Activated CD8-positive, alpha-beta memory T cell treated with anti-CD3 and anti-CD28 coated beads, Interleukin-2, amount 50 U/mL, for 4 hours (primary cell): Measurements from ENCODE around the gene PMAIP1.
A peak's percentile ranks its signal among the peaks of the same experiment; 100 is the strongest.
"Not testable (repeated sequence)": the region's sequence is repeated elsewhere in the genome, so short reads cannot be mapped to it uniquely, and the experiment has no call there.

Experiments
- DNase-seq: peaks from one replicate; pipeline ENCODE4 v3.0.0-alpha.2; 2020

Gene PMAIP1

DNA sequence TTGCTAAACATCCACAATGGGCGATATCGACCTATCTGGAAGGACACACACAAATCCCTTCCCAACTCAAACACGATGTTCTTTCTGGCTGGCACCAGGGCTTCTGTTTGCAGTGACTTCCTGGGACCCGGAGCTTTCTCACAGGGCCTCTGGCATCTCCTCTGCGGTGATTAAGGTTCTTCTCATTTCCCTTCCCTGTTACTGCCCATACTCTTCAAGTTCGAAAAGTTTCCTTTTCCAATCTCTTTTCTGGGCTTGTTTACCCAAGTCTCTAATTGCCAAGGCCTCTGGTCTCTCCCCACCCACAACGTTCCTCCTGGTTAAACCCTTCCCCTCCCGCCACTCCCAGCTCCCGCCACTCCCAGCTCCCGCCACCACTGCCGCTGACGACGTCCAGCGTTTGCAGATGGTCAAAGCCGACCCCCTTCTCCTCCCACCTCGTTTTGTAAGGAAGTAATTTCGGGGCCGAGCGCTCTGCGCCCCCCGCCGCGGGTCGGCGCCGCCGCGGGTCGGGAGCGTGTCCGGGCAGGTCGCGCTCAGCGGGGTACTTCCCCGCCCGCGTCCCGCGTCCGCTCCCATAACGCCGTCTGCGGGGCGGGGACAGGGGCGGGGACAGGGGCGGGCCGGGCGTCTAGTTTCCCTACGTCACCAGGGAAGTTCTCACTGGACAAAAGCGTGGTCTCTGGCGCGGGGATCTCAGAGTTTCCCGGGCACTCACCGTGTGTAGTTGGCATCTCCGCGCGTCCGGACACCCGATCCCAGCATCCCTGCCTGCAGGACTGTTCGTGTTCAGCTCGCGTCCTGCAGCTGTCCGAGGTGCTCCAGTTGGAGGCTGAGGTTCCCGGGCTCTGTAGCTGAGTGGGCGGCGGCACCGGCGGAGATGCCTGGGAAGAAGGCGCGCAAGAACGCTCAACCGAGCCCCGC is at the start of gene PMAIP1:
PMAIP1 (plus strand) TSS at position 699 of the 924 bp plus-strand sequence; CDS start at position 881, 182 bp downstream.
- peak; percentile 81 for DNase-seq

DNA sequence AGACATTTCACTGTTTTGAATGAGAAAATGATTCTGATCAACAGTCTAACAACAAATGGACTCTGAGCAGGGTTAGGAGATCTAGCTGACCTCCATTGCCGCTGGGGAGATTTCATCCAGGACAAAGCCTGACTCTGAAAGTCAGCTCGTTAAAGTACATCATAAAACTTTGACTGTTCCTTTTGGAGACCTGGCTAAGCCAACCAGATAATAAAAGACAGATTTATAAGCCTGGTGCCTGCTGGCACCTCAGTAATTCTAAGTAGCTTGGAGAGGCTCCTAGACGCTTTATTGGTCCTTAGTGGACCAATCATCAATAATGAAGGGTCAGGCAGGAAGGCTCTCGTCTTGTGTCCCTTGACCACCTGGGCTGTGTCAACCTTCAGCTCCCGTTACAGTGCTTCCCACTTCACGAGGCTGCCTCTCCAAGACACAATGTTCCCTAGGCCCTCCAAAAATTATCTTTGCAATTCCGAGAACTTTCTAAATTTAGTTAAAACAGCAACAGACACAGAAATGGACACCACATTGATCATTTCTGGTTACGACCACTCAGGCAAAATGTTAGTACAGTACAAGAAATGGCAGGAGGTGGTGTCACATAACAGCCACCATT is 47.9 kb upstream of the PMAIP1 start:
- no peak for DNase-seq

DNA sequence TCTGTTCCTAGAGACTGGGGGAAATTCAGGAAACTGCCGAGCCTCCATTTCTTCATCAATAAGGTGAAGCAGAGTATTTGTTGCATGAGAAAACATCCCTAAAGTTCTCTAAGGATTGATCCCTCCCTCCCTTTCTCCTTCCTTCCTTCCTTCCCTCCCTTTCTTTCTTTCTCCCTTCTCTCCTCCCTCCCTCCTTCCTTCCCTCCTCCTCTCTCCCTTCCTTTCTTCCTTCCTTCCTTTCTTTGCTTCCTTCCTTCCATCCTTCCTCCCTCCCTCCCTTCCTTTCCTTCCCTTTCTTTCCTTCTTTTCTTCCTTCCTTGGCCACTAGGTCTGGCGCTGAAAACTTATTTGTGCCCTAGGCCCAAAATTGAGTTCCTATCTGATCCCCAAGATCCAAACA is 47.2 kb upstream of the PMAIP1 start:
- no peak for DNase-seq

DNA sequence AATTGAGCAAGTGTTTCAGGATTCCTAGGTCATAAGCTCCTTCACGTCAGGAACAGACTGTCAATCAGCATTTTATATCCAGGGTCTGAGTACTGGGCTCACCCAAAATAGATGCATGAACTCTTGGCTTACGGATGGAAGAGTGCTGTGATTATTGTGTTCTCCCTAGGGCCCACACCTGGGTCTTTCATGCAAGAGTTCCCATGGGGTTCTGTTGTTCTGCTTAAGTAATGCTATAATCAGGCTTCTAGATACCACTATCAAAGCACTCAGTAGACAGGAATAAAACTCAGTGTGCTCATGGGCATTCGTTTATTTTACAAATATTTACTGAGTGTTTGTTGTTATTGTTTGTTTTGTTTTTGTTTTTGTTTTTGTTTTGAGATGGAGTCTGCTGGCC is 46.4 kb upstream of the PMAIP1 start:
- DNase-seq: no peak

DNA sequence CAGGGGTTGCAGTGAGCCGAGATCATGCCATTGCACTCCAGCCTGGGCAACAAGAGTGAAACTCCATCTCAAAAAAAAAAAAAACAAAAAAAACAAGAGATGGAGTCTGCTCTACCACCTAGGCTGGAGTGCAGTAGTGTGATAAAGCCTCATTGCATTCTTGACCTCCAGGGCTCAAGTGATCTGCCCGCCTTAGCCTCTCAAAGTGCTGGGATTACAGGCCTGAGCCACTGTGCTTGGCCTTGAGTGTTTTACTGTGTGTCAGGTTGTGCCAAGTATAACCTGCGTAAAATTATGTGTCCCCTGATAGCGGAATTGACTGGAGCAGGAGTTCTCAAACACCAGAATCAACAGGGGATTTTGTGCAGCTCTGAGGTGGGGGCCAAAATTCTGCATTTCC is 45.8 kb upstream of the PMAIP1 start:
- DNase-seq: not testable (repeated sequence)

DNA sequence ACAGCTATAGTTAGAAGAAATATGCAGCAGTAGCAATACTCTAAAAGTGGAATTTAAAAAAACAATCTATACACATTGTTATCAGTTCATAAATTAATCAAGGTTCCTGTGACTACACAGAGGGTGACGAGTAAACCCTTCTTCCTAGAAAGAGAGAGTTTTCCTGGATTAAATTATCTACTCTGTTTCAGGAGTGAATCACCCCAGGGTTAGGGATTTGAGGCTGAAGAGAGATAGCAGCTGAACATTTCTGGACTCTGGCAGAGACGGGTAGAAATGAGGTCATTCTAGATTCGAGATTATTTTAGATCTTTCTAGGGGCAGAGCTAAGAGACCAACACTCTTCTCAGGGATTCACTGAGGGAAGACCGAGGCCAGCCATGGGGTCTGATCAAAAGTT is 38.8 kb upstream of the PMAIP1 start:
- no peak for DNase-seq

DNA sequence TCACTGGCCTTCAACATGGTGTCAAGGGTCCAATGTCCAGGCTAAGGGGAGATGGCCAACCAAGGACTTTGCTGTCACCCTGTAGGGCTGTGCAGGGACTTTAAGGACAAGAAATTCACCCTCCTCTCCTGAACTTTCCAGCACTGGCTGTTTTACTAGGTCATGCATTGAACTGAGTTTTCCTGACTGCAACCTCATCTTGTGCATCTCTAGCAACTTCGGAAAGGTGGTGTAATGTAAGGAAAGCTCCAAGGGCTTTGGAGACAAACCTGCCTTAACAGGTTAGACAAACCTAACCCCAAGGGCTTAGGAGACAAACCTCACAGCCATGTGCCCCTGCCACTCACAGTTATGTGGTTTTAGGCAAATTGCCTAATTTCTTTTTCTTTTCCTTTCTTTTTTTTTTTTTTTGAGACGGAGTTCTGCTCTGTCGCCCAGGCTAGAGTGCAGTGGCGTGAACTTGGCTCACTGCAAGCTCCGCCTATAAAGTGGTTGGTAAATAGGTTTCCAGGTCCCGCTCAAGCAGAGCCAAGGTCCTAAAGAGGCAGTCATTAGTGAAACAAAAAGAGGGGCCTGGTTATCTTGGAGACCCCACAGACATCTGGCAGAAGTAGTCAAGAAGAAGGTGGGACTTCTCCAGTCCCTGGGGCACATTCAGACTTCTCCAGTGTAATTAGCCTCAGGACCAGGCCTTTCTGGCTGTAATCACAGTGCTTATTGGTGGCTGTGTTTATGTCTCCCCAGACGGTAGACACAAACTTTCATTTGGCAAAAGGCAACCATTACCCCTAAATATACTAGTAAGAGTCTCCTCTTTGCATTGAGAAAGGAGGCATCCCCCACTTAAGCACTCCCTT is 37.6 kb upstream of the PMAIP1 start:
- no peak for DNase-seq

DNA sequence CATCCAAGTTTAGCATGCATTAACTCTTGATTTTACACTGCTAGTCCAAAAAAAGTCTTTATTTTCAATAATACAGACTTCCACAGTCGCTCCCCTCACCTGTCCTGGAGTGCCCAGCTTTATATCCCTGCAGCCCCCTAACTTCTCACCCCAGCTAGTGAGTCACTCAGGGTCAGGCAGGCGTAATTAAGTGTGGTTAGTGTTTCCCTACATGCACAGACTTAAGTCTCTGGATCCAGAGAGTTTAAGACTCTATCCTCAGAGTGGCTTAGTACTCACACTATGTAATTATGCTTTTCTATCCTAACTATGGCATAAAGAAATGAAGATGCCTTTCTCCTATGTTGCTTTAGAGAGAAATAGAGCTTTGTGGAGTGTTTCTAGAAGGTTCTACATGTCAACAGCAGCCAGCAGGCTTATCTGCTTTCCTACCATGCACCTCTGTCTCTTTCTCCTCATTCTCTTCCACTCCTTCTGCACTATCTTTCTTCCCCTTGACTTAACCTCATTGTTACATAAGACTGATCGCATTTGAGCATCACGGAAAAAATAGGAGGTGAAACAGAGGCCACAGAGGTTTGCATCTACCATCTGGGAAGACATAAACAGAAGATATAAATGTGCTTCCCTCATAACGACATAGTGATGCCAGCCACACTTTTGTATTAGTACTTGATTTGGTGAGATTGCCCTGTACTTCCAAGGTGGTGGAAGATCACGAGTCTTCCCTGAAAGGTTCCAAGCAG is 34.4 kb upstream of the PMAIP1 start:
- no peak for DNase-seq

DNA sequence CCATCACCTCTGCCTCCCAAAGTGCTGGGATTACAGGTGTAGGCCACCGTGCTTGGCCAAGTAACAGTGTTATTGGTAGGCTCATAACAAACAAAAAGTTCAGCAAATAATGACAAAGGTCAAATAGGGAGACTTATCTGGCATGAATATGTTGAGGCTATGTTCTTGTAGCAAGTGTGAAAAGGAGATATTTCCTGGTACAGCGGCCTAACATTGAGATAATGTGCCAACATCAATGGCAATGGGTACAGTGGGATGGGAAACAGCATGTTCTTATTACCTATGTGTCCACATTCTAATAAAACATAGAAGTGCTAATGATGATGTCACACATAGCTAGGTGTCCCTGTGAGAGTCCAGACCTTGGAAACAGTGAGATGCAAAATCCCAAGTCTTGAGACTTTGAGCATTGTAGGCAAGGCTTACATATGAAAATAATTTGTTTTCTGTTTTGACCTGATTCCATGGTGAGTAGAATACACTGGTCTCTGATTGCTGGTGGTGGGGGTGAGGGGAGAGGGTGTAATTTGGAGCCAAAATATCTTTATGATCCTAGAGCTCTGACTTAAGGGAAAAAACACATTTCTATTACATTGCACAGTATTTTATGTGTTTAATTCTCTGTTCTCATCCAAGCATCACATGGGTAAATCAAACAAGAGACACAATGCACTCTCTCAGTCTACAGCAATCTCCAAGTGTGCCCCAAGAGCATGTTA is 33.1 kb upstream of the PMAIP1 start:
- DNase-seq: no peak

DNA sequence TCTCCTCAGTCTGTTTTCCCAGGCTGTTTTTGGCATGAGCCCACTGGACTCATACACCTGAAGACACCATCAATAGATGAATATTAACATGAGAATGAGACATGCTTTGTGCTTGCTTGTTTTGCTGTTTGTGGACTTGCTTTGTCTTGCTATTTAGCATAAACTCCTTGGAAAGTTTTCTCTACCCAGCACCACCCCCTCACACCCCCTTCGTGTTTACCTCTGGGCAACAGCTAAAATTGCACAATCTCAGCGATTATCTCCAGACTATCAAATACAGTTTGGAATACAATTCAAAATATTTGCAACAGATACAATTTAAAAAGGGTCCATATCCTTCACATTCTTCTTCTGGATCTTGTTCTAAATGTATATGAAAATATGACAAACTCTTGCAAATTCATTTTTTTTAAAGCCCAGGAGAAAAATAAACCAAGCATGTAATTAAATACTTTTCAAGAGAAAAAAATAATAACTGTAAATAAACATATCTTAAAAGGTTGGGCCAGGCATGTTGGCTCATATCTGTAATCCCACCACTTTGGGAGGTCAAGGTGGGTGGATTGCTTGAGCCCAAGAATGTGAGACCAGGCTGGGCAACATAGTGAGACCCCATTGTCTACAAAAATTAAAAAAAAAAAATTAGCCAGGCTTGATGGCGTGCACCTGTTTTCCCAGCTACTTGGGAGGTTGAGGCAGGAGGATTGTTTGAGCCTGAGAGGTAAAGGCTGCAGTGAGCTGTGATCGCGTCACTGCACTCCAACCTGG is 32.3 kb upstream of the PMAIP1 start:
- no peak for DNase-seq

DNA sequence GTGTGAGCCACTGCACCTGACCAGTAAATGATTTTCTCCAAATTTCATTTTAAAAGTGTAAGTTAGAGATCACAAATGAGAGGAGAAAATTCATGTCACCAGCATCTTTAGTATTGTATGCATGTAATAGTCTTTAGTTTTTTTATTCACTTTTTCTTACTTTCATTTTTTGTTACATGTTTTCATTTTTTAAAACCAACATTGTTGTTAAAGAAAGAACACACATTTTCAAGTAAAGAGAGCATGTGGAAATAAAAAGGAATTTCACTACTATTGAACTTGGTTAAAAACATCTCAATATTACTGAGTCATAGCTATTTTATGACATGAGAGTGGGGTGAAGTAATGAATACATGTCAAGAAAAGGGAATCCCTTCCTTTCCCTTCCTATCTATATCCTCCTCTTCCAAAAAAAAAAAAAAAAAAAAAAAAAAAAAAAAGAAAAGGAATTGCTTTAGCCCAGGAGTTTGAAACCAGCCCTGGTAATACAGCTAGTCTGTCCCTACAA is 29.1 kb upstream of the PMAIP1 start:
- DNase-seq: no peak

DNA sequence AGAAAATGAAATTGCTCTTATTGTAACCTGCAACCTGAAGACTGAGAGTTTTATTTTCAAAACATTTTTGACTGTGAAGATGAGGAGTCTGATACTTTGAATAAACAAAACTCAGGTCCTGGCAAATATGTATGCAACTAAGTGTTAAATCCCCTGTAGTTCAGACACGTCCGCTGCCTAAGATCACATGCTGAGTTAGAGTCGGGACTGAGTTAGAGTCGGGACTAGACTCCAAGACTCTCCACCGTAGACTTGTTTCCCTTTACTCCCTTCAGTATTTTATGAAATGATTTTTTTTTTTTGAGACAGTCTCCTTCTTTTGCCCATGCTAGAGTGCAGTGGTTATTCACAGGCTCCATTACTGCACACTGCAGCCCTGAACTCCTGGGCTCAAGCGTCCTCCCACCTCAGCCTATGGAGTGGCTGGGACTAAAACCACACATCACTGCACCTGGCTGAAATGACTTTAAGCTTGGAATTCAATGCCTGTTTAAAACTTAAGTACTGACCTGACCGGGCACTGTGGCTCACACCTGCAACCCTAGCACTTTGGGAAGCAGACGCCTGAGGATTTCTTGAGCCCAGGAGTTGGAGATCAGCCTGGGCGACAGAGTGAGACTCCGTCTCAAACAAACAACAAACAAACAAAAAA is 28.0 kb upstream of the PMAIP1 start:
- DNase-seq: no peak

DNA sequence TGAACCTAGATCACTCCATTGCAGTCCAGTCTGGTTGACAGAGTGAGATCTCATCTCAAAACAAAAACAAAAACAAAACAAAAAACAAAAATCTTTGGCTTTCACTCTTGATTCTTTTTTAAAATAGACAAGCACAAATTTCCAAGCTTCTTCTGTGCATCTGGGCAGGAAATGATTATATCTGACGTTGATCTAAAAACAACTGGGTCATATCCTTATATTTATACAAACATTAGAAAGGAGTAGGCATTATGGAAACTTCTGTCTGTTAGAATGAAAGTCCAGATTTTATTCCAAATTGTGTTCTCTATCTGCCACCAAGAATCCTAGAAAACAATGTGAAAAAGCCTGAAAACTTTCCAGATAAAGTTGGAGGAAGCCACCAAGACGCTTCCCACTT is 26.2 kb upstream of the PMAIP1 start:
- no peak for DNase-seq

DNA sequence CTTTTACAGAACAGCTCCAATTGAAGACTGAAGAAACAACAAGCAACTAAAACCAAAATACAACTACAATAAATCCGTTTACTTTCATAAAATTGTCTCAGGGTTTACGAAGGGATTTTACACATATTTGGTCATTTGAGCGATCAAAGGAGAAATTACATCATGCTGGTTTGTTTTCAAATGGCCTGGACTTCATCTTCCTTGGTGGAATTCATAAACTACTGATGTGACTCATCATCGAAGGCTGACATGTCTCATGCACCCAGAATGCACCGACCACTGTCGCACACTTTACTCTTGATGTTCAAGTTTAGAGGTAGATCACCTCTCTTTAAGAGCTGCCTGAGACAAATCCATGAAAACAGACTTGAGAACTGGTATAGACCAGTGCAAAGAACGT is 25.6 kb upstream of the PMAIP1 start:
- no peak for DNase-seq

DNA sequence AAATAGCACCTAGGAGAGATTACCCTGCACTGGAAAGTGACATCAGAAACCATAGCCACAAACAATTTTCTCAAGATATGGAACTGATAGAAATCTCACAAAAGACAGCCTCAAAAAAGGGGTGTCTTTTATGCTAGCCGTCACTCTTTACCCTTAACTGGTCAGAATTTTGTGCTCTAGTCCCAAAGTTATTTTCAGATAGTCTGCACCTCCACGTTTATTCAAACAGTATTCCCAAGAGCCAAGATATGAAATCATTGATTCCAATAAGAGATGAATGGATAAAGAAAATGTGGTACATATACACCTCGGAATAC is 23.5 kb upstream of the PMAIP1 start:
- no peak for DNase-seq

DNA sequence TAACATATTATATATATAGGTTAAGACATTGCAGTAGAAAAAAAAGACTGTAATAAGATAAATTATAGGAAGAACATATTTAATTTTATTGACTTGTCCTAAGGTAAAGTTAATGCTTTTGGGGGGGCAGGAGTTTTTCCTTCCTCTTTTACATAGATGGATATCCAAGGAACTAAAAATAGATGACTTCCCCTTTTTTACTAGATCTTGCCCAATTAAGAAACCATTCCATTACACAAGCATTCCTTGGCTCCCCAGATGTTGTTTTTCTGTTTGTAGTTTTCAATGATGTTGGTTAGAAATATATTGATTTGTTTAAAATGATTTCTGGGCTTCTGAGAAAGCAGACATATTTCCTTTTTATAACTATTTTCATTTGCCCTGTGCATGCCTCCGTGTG is 22.4 kb upstream of the PMAIP1 start:
- DNase-seq: no peak

DNA sequence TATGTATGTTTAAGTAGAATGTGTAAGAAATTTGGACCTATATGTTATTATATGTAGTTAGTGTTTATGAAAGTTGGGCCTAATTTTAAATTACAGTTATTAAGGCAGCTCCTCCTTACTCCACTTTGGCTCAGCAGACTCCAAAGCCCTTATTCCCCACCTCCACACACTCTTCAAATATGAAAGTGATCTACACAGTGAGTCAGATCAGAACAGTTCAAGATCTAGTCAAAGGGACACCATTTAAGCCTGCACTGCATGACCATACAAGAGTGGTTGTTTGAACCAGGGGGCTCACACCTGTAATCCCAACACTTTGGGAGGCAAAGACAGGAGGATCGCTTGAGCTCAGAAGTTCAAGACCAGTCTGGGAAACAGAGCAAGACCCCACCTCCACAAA is 21.2 kb upstream of the PMAIP1 start:
- no peak for DNase-seq

DNA sequence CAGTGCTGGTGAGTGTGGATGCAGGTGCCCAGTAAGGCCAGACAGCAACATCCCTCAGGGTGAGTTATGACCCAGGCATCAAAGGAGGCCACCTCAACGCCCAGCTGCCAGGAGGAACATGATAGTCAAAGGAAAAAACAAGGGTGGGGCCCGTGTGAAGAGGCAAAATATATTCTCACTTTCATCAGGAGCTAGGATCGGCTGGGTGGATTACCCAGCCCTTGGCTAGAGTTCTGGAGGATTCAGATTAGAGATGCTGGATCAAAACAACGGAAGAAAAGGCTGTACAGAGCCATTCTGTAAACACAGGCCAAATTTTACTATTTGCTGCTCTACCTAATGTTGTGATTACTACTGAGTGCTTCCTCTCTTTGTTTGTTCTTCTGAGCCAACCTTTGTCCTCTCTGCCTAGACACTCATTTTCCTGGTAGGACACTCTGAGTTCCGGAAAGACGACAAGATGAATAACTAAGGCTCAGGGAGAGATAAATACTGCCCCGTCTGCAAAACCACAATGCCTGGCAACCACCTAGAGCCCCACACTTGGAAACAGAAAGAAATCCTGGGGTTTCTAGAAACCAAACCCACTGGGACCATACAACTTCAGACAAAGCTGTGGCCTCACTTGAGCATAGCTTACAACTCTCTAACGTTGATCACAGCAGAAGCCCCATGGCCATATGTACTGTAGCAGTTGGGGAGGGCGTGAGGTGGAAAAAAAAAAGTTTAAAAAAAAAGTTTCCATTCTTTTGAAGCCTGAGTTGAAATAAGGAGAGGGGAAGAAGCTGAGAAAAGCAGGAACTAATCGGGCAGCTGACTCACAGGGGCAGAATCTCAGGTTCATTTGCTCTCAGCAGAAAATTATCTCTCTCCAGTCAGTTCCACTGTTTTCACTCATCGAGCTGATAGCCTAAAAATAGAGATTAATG is 17.8 kb upstream of the PMAIP1 start:
- no peak for DNase-seq

DNA sequence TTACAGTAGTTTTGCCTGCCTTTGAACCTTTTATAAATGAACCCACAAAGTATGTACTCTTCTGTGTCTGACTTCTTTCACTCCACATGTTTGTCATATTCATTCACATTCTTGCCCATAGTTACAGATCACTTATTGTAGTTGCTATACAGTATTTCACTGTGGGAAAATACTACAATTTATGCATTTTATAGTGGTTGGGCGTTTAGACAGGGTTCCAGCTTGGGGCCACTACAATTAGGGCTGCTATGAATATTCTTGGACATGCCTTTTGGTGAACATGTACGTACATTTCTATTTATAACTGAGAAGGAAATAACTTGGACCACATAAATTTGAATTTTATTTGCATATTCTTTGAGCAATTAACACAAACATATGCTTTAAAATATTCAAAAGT is 15.4 kb upstream of the PMAIP1 start:
- DNase-seq: no peak
